Measurements from ENCODE around the gene AHDC1. TPM values are rescaled to one million over a fixed set of nuclear protein-coding genes. Genes with fewer than 3 reads are reported as not detected.

Gene AHDC1
- polyA plus RNA-seq, 1 experiment: 3.0 TPM

DNA sequence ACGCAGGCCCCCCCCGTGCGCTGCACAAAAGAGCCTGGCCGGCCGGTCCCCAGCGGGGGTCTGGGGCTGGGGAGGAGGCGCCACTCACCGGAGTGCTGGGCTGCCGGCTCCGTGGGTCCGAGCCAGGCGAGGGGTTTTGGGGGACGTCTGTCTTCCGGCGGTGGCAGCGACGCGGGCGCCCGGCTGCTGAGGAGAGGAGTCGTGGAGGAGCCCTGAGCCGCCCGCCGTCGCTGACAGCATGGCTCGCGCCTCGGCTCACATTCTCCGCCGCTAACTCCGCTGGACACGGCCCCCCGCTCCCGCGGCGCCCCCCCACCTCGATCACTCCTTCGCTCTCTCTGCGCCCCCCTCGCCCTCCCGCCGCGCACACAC lies 649 bp downstream of the AHDC1 start:
- no peaks in the 10 kb centered on the region for H3K27me3 ChIP-seq (ENCODE audit: control insufficient read depth, insufficient read depth, low read length)
- no peak for DNase-seq (ENCODE audit: low read depth, low spot score)
- TF ChIP-seq, protein P1, sequence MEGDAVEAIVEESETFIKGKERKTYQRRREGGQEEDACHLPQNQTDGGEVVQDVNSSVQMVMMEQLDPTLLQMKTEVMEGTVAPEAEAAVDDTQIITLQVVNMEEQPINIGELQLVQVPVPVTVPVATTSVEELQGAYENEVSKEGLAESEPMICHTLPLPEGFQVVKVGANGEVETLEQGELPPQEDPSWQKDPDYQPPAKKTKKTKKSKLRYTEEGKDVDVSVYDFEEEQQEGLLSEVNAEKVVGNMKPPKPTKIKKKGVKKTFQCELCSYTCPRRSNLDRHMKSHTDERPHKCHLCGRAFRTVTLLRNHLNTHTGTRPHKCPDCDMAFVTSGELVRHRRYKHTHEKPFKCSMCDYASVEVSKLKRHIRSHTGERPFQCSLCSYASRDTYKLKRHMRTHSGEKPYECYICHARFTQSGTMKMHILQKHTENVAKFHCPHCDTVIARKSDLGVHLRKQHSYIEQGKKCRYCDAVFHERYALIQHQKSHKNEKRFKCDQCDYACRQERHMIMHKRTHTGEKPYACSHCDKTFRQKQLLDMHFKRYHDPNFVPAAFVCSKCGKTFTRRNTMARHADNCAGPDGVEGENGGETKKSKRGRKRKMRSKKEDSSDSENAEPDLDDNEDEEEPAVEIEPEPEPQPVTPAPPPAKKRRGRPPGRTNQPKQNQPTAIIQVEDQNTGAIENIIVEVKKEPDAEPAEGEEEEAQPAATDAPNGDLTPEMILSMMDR (IDR thresholded peaks at IDR 0.05; ENCODE audit: low read depth, low read length): no peak
- CTCF ChIA-PET: interaction anchor here (0.6 to 10.7 kb wide), 8 partner anchors 47 to 304 kb away, joined by 3 to 180 read pairs (median 8); partner anchors contain the start of genes GPR3 and MAP3K6
- POLR2A ChIA-PET: interaction anchor here (0.7 to 1.7 kb wide), 5 partner anchors 47 to 303 kb away, joined by 3 to 12 read pairs (median 5); no protein-coding TSS in a partner anchor
- no peak overlapping the region for H3K27ac ChIP-seq (ENCODE audit: low read depth, low read length)
- H3K9me3 ChIP-seq (ENCODE audit: control insufficient read depth, insufficient read depth, low read length): no peaks in the 10 kb centered on the region; the same call in 1 of the 2 replicates
- H3K4me3 ChIP-seq (ENCODE audit: low read depth, low read length): peak overlapping the region; percentile 88

DNA sequence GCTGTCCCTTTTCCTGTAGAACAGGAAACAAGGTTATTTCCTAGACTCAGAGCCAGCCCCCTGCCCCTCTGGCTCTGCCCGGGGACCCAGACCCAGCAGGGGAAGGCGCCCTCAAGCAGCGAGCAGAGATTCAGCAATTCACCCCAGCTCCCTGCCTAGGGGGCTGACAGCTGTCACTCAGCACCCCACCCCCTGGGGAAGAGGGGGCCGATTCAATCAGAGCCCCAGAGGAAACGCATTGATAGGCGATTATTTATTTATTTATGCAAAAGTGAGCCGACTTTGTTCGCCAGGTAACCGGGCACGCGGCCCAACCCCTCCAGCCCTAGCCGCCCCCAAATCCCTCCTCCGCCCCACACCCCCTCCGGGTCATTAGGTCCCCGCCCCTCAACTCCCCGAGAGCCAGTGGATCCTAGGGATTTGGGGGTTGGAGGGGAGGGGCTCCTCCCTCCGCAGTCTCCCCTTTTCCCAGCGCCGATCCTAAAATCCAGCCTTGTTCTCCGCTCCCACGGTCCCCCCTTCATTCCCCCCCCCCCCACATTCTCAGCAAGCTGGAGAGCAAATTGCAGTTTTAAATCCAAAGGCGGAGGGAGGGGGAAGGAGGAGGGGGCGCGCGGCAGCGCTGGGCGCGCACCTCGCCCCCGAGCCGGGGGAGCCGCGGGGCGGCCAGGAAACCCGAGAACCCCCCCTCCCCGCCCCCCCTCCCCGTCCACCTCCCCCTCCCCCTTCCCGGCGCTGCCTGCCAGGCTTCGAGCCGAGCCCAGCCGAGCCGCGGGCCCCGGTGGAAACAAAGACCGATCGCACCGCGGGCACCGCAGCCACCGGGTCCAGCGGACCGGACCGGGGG lies 1.3 kb downstream of the AHDC1 start:
- Histone ChIP-seq H3K27ac (ENCODE audit: low read depth, low read length) (no peak overlapping the region), H3K27me3 (ENCODE audit: control insufficient read depth, insufficient read depth, low read length) (no peaks in the 10 kb centered on the region), H3K4me3 (ENCODE audit: low read depth, low read length) (peak overlapping the region; percentile 88), H3K9me3 (ENCODE audit: control insufficient read depth, insufficient read depth, low read length) (no peaks in the 10 kb centered on the region; the same call in 1 of the 2 replicates)
- CTCF ChIA-PET: interaction anchor here (0.6 to 10.7 kb wide), 5 partner anchors 46 to 236 kb away, joined by 3 to 180 read pairs (median 4); partner anchors contain the start of gene MAP3K6
- TF ChIP-seq, protein P1 (IDR thresholded peaks at IDR 0.05; ENCODE audit: low read depth, low read length): no peak
- no peak for DNase-seq (ENCODE audit: low read depth, low spot score)
- POLR2A ChIA-PET: interaction anchor here (0.6 to 1.0 kb wide), 4 partner anchors 45 to 302 kb away, joined by 3 to 4 read pairs (median 3); no protein-coding TSS in a partner anchor

DNA sequence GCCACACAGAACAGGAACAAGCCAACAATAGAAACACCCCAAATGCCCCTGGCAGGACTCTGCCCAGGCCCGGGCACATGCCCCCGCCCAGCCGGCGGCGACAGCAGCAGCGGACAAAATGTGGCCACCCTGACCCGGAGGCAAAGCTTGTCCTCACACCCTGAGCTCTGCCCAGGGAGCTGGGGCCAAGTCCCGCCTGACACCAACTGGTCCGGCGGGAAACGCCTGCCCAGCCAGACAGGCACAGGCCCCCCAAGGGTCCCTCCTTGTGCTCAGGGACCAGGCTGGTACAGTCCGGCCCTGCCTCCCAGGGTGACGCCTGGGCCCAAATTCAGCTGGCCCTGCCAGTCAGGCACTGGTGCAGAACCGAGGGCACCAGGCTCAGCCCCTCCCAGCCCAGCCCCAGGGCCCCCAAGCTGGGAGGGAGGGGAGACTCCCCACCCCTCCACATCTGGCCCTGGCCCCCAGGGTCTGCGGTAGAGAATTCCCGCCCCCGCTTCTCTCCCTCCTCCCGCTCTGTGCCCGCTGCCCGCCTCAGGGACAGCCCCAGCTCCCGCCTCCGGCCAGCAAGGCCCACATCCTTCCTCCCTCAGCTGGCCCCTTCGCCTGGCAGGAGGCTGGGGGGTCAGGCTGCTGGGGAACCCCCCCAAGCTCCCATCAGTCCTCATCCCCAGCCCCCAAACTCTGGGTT lies 2.0 kb downstream of the AHDC1 start:
- no peaks in the 10 kb centered on the region for H3K27me3 ChIP-seq (ENCODE audit: control insufficient read depth, insufficient read depth, low read length)
- TF ChIP-seq, protein P1 (IDR thresholded peaks at IDR 0.05; ENCODE audit: low read depth, low read length): no peak
- H3K9me3 ChIP-seq (ENCODE audit: control insufficient read depth, insufficient read depth, low read length): no peaks in the 10 kb centered on the region; the same call in 1 of the 2 replicates
- peak overlapping the region; percentile 88 for H3K4me3 ChIP-seq (ENCODE audit: low read depth, low read length)
- DNase-seq (ENCODE audit: low read depth, low spot score): no peak
- CTCF ChIA-PET: interaction anchor here (0.6 to 10.7 kb wide), 6 partner anchors 27 to 301 kb away, joined by 3 to 180 read pairs (median 4); partner anchors contain the start of gene MAP3K6
- peak overlapping the region; percentile 39 for H3K27ac ChIP-seq (ENCODE audit: low read depth, low read length)
- POLR2A ChIA-PET: interaction anchor here (0.6 to 1.2 kb wide), 7 partner anchors 27 to 301 kb away, joined by 3 to 8 read pairs (median 3); no protein-coding TSS in a partner anchor

DNA sequence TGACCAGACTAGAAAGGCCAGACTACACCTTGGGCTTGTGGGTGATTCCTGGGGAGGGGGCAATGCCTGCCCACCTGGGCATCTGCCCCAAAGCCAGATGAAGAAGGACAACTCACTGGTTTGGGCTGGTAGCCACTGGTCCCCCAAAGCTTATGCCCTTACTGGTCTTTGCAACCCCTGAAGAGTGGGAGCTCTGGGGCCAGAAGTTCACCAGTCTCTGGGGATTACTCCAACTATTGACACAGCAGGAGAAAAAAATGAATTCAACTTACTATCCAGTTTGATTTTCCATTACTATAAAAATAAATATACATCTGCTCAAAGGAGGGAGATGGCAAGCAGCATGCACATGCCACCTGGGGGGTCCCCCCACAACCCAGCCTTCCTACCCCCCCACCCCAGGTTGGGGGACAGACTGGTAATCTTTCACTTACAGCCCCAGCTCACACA lies 2.6 kb downstream of the AHDC1 start:
- H3K9me3 ChIP-seq (ENCODE audit: control insufficient read depth, insufficient read depth, low read length): no peaks in the 10 kb centered on the region; the same call in 1 of the 2 replicates
- CTCF ChIA-PET: interaction anchor here (1.0 to 10.7 kb wide), 5 partner anchors 27 to 301 kb away, joined by 3 to 180 read pairs (median 3); no protein-coding TSS in a partner anchor
- H3K4me3 ChIP-seq (ENCODE audit: low read depth, low read length): peak overlapping the region; percentile 88
- H3K27me3 ChIP-seq (ENCODE audit: control insufficient read depth, insufficient read depth, low read length): no peaks in the 10 kb centered on the region
- H3K27ac ChIP-seq (ENCODE audit: low read depth, low read length): no peak overlapping the region
- no peak for DNase-seq (ENCODE audit: low read depth, low spot score)
- POLR2A ChIA-PET: interaction anchor here (0.6 to 1.2 kb wide), 4 partner anchors 26 to 155 kb away, joined by 3 to 8 read pairs (median 4); no protein-coding TSS in a partner anchor
- TF ChIP-seq, protein P1 (IDR thresholded peaks at IDR 0.05; ENCODE audit: low read depth, low read length): no peak
